HepG2 (cell line): ENCODE results near the gene TUT4. TPM values are rescaled to one million over a fixed set of nuclear protein-coding genes. Genes with fewer than 3 reads are reported as not detected.

Experiments
- CBFB ChIP-seq: sonication (generic); formaldehyde crosslinking; IDR thresholded peaks from 2 replicates; pipeline ENCODE4 v1.4.0; 2020; ENCODE audit warnings: missing genetic modification reagents
- CBX2 ChIP-seq, 2 experiments: fragments of 200-600 bp in 1 of 2; sonication (generic); formaldehyde crosslinking in 1 of 2; IDR thresholded peaks; 2 replicates each; pipeline versions ENCODE4 v1.7.0 to v1.8.1; 2018 to 2022; ENCODE audit warnings: low read depth in 2 of 2, low read length in 1 of 2, mild to moderate bottlenecking in 1 of 2, missing genetic modification reagents in 1 of 2
- EHMT2 ChIP-seq: fragments of 200-600 bp; sonication (generic); IDR thresholded peaks from 2 replicates; pipeline ENCODE4 v1.7.0; 2017; ENCODE audit warnings: antibody characterized with exemption, low read depth, low read length, borderline replicate concordance
- GABPA ChIP-seq, 2 experiments: IDR thresholded peaks; 2 replicates each; pipeline ENCODE4 v1.6.1; 2011 to 2016; ENCODE audit warnings: low read depth in 2 of 2, low read length in 1 of 2, missing biosample characterization in 1 of 2, missing genetic modification characterization in 1 of 2
- HCFC1 ChIP-seq: fragments of 150-350 bp; IDR thresholded peaks from 2 replicates; pipeline ENCODE4 v1.6.1; 2014; ENCODE audit warnings: low read depth, low read length
- HDAC6 ChIP-seq: fragments of 200-600 bp; sonication (generic); IDR thresholded peaks from 2 replicates; pipeline ENCODE4 v1.7.0; 2017; ENCODE audit warnings: mild to moderate bottlenecking, antibody characterized with exemption, low read length, low read depth
- IRF2 ChIP-seq: IDR thresholded peaks from 2 replicates; pipeline ENCODE4 v1.6.1; 2018; ENCODE audit warnings: missing genetic modification reagents, missing compliant biosample characterization
- MIER3 ChIP-seq: IDR thresholded peaks from 2 replicates; pipeline ENCODE4 v1.6.1; 2016; ENCODE audit warnings: missing compliant biosample characterization, borderline replicate concordance
- REL ChIP-seq: sonication (generic); formaldehyde crosslinking; conservative IDR thresholded peaks from 2 replicates; pipeline ENCODE4 v1.8.0; 2022; ENCODE audit warnings: mild to moderate bottlenecking, missing genetic modification reagents, moderate library complexity
- RERE ChIP-seq: IDR thresholded peaks from 2 replicates; pipeline ENCODE4 v1.6.1; 2016; ENCODE audit warnings: low read depth, missing genetic modification reagents, missing compliant biosample characterization
- RXRA ChIP-seq: sonication (generic); formaldehyde crosslinking; IDR thresholded peaks from 2 replicates; pipeline ENCODE4 v1.5.1; 2020; ENCODE audit warnings: missing genetic modification reagents
- SIX4 ChIP-seq: sonication (generic); formaldehyde crosslinking; IDR thresholded peaks from 2 replicates; pipeline ENCODE4 v1.4.0; 2020; ENCODE audit warnings: missing genetic modification reagents
- SKI ChIP-seq: fragments of 450-650 bp; IDR thresholded peaks from one replicate; pipeline ENCODE4 v1.6.1; 2018; ENCODE audit warnings: mild to moderate bottlenecking; ENCODE audit not compliant: partially characterized antibody
- TARDBP ChIP-seq: sonication (generic); formaldehyde crosslinking; IDR thresholded peaks from 2 replicates; pipeline ENCODE4 v1.8.0; 2022; ENCODE audit warnings: mild to moderate bottlenecking, missing genetic modification reagents
- ZBTB1 ChIP-seq: sonication (generic); formaldehyde crosslinking; IDR thresholded peaks from 2 replicates; pipeline ENCODE4 v1.4.0; 2020; ENCODE audit warnings: missing genetic modification reagents, borderline replicate concordance
- ZNF10 ChIP-seq: sonication (generic); formaldehyde crosslinking; IDR thresholded peaks from 2 replicates; pipeline ENCODE4 v1.4.0; 2020; ENCODE audit warnings: mild to moderate bottlenecking, low read depth, missing genetic modification reagents, borderline replicate concordance
- ZNF160 ChIP-seq: sonication (generic); formaldehyde crosslinking; IDR thresholded peaks from 2 replicates; pipeline ENCODE4 v1.8.0; 2022; ENCODE audit warnings: mild to moderate bottlenecking, inconsistent platforms, missing genetic modification reagents
- ZNF331 ChIP-seq: sonication (generic); formaldehyde crosslinking; IDR thresholded peaks from 2 replicates; pipeline ENCODE4 v1.4.0; 2020; ENCODE audit warnings: missing genetic modification reagents
- ZNF382 ChIP-seq: sonication (generic); formaldehyde crosslinking; IDR thresholded peaks from 2 replicates; pipeline ENCODE4 v1.5.0; 2020; ENCODE audit warnings: missing genetic modification reagents, mild to moderate bottlenecking, borderline replicate concordance
- ZNF737 ChIP-seq: sonication (generic); formaldehyde crosslinking; IDR thresholded peaks from 2 replicates; pipeline ENCODE4 v1.5.0; 2020; ENCODE audit warnings: missing genetic modification reagents, mild to moderate bottlenecking, borderline replicate concordance
- polyA plus RNA-seq, 8 experiments: library from polyadenylated mRNA; depleted of rRNA in 3 of 8; stranded (reverse) in 7 of 8; unstranded in 1 of 8; fragments of >200 nt; fragmentation: Illumina TruSeq in 4 of 8; extraction: Trizol in 4 of 8; gene quantifications; 2 replicates each; pipeline versions ENCODE4 v1.2.1 to v1.2.3, GENCODE V29; 2011 to 2016; ENCODE audit warnings: low read depth in 4 of 8, missing spikeins in 1 of 8, mixed read lengths in 1 of 8; ENCODE audit not compliant: insufficient read depth in 1 of 8
- total RNA-seq, 5 experiments: library from RNA; depleted of rRNA; stranded (reverse); fragments of >200 nt; fragmentation: Illumina TruSeq; extraction: Trizol; gene quantifications; 2 replicates each; pipeline ENCODE4 v1.2.3, GENCODE V29; 2016; ENCODE audit warnings: low read depth in 1 of 5
- TF ChIP-seq, protein P1 (sequence below): sonication (generic); formaldehyde crosslinking; IDR thresholded peaks from 2 replicates; pipeline ENCODE4 v1.4.0; 2020; ENCODE audit warnings: mild to moderate bottlenecking, missing genetic modification reagents
- TF ChIP-seq, protein P2 (sequence below): sonication (generic); formaldehyde crosslinking; IDR thresholded peaks from 2 replicates; pipeline ENCODE4 v1.4.0; 2020; ENCODE audit warnings: low read depth, mild to moderate bottlenecking, missing genetic modification reagents
- TF ChIP-seq, protein P3 (sequence below): conservative IDR thresholded peaks from 2 replicates; pipeline ENCODE4 v1.6.1; 2018; ENCODE audit warnings: missing genetic modification reagents

TUT4 gene
- total and polyA plus RNA-seq, 2 of the 13 experiments (the other 11 are each of a cell fraction or from before 2014, with no cell fraction given): 44.7 to 53.5 TPM

- TF ChIP-seq, protein P1, sequence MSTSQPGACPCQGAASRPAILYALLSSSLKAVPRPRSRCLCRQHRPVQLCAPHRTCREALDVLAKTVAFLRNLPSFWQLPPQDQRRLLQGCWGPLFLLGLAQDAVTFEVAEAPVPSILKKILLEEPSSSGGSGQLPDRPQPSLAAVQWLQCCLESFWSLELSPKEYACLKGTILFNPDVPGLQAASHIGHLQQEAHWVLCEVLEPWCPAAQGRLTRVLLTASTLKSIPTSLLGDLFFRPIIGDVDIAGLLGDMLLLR (CRISPR knock-in tag): no peak
- no peak for TF ChIP-seq REL (CRISPR knock-in tag)
- TF ChIP-seq ZNF737 (CRISPR knock-in tag): no peak
- TF ChIP-seq RERE: no peak
- TF ChIP-seq ZNF10 (CRISPR knock-in tag): no peak
- TF ChIP-seq ZNF382 (CRISPR knock-in tag): no peak
- TF ChIP-seq, protein P2, sequence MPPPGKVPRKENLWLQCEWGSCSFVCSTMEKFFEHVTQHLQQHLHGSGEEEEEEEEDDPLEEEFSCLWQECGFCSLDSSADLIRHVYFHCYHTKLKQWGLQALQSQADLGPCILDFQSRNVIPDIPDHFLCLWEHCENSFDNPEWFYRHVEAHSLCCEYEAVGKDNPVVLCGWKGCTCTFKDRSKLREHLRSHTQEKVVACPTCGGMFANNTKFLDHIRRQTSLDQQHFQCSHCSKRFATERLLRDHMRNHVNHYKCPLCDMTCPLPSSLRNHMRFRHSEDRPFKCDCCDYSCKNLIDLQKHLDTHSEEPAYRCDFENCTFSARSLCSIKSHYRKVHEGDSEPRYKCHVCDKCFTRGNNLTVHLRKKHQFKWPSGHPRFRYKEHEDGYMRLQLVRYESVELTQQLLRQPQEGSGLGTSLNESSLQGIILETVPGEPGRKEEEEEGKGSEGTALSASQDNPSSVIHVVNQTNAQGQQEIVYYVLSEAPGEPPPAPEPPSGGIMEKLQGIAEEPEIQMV (CRISPR knock-in tag): no peak
- peak; percentile 49; the same call in 1 of the 2 replicates for TF ChIP-seq RXRA (CRISPR knock-in tag)
- no peak for TF ChIP-seq SIX4
- TF ChIP-seq, protein P3, sequence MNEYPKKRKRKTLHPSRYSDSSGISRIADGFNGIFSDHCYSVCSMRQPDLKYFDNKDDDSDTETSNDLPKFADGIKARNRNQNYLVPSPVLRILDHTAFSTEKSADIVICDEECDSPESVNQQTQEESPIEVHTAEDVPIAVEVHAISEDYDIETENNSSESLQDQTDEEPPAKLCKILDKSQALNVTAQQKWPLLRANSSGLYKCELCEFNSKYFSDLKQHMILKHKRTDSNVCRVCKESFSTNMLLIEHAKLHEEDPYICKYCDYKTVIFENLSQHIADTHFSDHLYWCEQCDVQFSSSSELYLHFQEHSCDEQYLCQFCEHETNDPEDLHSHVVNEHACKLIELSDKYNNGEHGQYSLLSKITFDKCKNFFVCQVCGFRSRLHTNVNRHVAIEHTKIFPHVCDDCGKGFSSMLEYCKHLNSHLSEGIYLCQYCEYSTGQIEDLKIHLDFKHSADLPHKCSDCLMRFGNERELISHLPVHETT (CRISPR knock-in tag): no peak
- no peak for TF ChIP-seq HCFC1
- no peak for TF ChIP-seq ZNF160 (CRISPR knock-in tag)
- TF ChIP-seq CBX2 (IDR thresholded peaks at IDR 0.05; ENCODE audit: low read depth, low read length): no peak
- no peak for TF ChIP-seq CBX2 (CRISPR knock-in tag; IDR thresholded peaks at IDR 0.05; ENCODE audit: low read depth)
- no peak for TF ChIP-seq GABPA (IDR thresholded peaks at IDR 0.05; ENCODE audit: low read depth, low read length)
- TF ChIP-seq GABPA (CRISPR knock-in tag; IDR thresholded peaks at IDR 0.05; ENCODE audit: low read depth): no peak
- TF ChIP-seq SKI: peak; percentile 18
- TF ChIP-seq IRF2 (CRISPR knock-in tag): no peak
- TF ChIP-seq HDAC6: no peak
- no peak for TF ChIP-seq CBFB (CRISPR knock-in tag)
- TF ChIP-seq ZBTB1 (CRISPR knock-in tag): no peak
- 0 out of 2 replicates have a peak, but pooled peaks have one; percentile 38 for TF ChIP-seq TARDBP (CRISPR knock-in tag)
- TF ChIP-seq MIER3 (CRISPR knock-in tag): 0 out of 2 replicates have a peak, but pooled peaks have one; percentile 16
- no peak for TF ChIP-seq ZNF331 (CRISPR knock-in tag)
- no peak for TF ChIP-seq EHMT2
Measured at GRCh38 chr1:52550447-52550846, 2.4 kb downstream of the TUT4 start (continued).
